ENCODE measurements around the gene BMPR1B. TPM values are rescaled to one million over a fixed set of nuclear protein-coding genes. Genes with fewer than 3 reads are reported as not detected.

BMPR1B gene
- total RNA-seq, 1 donor from 2014 or later = 1.4 TPM

DNA sequence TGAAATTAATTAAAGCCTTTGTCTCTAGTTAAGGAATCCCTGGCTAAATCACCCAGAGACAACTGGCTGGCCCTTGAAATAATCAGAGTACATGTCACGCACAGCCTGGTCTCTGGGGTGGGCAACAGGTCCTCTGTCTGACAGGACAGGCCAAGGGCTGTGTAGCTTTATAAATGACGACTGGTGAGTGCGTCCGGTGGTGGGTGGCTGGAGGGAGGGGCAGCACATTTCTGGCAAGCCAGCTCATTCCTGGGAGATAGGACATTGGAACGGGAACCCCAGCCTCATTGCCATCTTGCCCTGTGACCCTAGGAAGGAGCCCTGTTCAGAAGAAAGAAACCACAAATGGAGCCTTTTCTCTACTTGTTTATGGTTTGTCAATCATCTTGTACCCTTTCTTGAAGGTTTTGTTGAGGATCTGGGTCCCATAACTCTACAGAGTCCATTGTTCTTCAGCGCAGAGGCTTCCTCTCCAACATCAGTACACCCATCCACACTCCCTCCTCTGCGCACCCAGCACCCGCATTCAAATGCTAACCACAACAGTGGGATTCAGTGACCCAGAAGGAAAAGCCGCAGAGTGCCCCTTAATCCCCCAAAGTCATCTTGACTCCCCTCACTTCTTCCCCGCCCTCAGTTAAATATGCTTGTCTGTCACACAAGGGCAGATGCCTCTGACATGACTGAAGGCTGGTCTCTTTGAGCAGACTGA, 422.9 kb downstream of the BMPR1B start:
- ATAC-seq = no peak
- intact Hi-C loops (cut with DNase I) = no loop called here
- no peak for DNase-seq (ENCODE audit: missing footprints)

DNA sequence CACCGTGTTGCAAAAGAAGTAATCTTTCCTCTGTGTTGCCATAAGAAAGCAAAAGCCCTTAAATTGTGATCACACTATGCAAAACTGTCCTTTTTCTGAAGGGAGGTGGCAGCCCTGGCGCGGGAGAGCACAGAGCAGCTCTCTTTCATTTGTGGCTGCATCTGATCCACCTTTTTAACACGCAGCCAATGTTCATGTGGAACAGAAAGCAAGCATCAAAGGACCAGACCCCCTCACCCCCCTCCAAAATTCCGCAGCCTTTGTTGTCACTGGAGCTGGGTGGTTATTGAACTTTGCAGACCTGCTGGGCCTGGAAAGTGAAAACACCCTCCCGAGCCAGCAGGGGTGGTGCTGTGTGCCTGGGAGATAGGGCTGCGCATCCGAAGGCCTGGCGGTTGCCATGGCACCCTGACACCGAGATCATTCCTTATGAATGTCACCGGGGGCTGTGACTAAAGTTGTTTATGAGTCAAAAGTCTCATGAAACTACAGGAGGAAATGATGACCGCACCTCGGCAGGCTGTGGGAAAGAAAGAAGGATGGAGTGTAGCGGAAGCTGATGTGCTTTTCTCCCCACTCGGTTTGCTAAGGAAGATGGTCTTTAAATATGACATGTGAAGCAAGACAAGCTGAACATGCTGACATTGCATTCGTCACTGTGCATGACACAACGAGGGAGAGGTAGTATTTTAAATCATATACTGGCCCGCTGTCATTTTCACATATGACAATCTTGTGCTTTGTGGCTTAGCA, 423.7 kb downstream of the BMPR1B start:
- intact Hi-C loops (cut with DNase I) = no loop called here
- ATAC-seq (no peak), DNase-seq (ENCODE audit: missing footprints) (no peak)

DNA sequence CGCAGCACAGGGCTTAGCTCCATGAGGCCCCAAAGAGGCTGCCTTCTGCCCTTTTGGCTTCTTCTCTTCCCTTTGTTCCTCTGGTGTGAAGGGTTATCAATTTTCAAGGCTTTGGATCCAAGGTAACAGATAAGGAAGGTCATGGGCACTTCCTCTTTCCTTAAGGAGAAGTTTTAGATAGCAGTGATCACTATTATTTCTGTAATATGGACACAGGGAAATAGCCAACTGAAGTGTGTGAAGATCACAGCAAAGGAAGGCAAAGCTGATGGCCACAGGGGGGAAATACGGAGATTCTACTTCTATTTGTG, 424.2 kb downstream of the BMPR1B start:
- intact Hi-C loops (cut with DNase I) = no loop called here
- no peak for ATAC-seq
- DNase-seq (ENCODE audit: missing footprints) = no peak

DNA sequence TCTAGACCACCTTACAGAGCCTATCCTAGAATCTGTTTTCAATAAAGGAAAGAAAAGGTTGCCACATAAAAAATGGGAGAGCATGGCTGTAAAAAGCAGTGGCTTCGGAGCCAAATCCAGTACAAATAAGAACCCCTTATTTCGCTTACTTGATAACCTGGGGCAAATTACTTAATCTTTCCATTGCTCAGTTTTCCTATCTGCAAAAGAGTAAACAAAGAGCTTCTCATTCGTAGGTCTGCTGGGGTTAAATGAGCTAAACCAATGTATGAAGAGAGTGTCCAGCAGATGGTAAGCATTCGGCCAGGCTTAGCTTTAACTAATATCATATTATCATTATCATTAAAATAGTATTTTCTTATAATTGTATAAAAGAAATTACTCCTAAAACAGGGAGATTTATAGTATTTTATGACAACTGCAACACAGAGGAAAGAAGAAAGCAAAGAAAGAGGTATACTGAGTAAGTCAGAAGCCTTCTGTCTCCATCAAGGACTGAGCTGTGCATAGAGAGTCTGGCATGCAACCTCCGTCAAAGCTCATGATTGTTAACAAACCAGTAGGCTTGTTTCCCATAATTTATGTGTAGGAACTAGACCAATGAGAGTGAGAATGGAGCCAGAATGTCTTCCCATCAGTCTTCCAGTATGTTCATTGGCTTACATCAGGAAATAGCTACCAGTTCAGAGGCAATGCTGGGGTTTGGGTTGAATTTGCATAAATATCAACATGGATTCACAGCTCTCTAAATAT, 426.1 kb downstream of the BMPR1B start:
- intact Hi-C loops (cut with DNase I) = no loop called here

DNA sequence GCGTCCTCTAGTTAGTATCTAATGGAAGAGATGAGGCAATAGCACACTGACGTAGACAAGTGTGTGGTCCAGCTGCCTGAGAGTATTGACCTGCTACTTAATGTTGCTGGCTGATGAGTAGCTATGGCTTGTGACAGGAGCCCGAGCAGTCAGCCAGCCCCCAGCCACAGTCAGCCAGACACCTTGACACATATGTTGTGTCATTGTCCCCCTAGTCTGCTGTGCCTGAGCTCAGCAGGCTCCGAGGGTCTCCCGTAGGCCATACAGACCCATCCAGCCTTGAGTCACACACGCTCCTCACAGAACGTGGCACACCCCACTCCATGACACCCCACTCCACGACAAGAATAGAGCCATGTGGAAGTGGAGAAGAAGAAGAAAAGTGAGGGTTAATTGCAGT, 428.9 kb downstream of the BMPR1B start:
- no peak for ATAC-seq
- DNase-seq (ENCODE audit: missing footprints) = no peak
- intact Hi-C loops (cut with DNase I) = no loop called here

More for the DNA sequence above, 426.1 kb downstream of the BMPR1B start:
- DNase-seq (ENCODE audit: missing footprints) = no peak
- no peak for ATAC-seq

DNA sequence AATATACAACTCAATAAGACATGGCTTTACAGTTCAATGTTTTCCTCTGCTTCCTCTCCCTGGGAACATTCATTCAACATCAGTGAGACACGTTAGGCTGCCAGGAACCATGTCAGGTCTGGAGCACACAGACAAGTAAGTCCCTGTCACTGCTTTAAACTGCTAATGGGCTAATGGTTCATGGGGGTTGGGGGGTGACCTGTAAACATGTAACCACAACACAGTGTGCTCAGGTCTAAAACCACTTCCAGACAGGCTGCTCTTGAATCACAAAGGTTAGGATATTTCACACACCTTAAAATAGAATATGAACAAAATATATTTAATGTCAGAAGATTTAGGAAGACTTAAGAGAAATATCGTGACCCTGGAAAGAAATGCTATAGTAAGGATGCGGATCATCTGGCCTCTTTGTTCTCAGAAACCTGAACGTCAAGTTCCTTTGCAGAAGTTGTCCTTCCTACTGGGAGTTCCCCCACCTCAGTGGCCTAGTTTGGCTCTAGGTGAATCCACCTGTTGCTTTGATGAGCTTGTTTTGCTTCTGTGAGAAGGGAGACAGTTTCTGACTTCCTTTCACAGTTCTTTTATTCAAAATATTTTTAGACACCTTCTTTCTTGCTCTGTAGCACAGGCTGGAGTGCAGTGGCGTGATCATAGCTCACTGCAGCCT, 431.1 kb downstream of the BMPR1B start:
- DNase-seq (ENCODE audit: missing footprints) = no peak
- ATAC-seq = no peak
- intact Hi-C loops (cut with DNase I) = no loop called here

DNA sequence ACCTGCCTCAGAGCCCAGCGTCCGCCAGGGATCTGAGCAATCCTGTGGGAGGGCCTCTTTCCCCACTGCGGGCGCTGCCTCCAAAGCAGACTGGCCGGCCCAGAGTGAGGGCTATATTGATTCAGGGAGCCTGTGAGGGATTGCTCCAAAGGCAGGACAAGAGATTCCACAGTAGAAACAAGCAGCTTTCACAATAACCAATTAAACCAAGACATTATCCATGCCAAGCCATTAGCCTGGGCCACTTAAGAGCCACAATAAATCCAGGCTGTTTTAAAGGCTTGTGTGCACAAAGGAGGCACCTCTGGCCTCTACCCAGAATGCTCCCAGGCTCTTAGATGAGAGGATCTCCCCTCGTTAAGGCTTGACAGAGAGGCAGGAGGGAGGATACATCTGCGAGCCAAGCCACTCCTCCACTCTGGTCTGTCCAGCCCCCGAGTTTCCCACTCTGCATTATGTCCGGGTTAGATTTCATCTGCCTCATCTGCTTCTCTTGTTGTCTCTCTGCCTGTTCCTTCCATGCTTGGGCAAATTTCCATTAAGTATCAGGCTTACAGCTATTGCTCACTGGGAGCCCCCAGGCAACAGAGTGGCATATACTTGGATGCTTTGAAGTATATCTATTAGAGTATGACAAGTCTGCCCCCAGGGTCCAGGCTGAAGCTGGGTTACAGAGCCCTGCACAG, 433.1 kb downstream of the BMPR1B start:
- DNase-seq (ENCODE audit: missing footprints) (no peak), ATAC-seq (no peak)
- intact Hi-C loops (cut with DNase I) = no loop called here

DNA sequence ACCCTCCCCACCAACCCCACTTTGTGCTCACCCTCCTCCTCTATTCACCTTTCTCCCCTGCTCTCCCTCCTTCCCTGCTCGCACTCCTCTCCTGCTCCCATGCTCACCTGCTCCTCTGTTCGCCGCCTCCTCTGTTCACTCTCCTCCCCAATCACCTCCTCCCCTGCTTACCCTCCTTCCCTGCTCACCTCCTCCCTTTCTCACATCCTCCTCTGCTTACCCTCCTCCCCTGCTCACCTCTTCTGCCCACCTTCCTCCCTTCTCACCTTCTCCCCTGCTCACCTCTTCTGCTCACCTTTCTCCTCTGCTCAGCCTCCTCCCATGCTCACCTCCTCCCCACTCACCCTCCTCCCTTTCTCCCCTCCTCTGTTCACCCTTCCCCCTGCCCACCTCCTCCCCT, 433.8 kb downstream of the BMPR1B start:
- DNase-seq (ENCODE audit: missing footprints) (no peak), ATAC-seq (no peak)
- intact Hi-C loops (cut with DNase I) = no loop called here

DNA sequence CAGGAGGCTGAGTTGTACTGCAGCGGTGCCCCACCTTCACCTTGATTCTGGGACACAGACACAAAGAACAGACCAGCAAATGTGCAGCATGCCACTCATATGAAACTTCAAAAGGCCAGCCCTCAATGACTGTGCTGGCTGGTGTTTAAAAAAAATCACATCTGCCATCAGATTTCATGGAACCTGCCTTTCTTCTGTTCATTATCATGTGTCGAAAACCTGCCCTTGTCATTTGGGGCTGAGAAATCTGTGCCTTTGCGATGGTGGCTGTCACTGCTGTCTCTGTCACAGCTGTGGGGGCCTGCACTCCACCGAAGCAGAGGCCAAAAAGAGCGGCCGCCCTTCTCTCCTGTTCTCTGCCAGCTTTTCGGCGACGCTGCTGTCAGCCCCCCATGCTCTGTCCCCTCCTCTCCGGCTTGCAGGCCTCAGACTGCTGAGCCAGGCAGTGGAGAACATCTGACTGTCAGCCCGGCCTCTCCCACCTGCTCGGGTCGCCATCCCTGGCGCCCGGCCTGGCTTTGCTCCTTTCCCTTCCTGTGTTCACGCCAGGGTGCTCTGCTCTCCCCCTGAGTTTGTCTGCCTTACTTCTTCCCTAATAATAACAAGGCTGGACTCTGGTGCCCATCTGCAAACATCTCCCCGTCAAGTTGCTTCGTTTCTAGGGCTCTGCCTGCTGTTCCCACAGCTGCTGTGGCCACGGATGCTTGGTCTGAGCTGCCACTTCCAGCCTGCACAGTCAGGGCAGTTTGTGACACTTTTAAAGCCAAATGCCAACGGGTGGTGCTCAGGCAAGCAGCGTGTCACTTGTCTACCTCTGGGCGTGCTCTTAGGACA, 435.9 kb downstream of the BMPR1B start:
- ATAC-seq = peak; percentile 48
- intact Hi-C loops (cut with DNase I) = no loop called here

DNA sequence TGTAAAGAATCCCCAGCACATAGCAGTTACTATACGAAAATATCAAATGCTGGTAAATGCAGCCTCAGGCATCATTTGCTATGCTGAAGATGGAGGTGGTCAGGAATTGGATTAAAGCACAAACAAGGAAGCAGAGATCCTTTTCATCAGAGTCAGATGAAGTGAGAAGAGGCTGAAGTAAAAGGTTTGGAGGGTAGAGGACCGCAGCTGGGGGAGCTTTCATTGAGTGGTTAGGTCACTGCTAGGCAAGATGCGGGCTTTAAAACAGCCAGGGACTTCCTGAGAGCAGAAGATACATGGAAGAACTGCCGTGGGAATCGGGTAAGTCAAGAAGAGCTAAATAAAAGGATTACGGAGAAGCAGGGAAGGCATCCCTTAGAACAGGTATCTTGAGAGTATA, 439.6 kb downstream of the BMPR1B start:
- ATAC-seq (no peak), DNase-seq (ENCODE audit: missing footprints) (no peak)
- intact Hi-C loops (cut with DNase I) = no loop called here

More for the DNA sequence above, 435.9 kb downstream of the BMPR1B start:
- no peak for DNase-seq (ENCODE audit: missing footprints)

DNA sequence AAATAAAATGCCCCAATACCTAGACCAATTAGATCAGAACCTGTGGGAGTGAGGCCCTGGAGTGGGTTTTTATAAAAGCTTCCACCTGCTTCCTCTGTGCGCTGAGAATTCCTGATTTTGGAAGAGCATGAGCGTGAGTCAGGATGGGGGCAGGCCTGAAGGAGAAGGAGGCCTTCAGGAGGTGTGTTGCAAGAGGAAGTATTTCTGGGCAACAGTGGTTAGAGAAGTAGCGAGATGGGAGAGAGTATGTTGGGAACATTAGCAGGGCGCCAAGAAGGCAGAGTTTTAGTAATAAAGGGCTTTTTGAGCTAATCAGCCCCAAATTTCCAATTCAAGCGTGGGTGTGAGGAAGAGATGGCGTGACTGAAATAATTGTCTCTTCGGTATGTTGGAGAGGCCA, 441.2 kb downstream of the BMPR1B start:
- ATAC-seq (no peak), DNase-seq (ENCODE audit: missing footprints) (no peak)
- intact Hi-C loops (cut with DNase I) = no loop called here

DNA sequence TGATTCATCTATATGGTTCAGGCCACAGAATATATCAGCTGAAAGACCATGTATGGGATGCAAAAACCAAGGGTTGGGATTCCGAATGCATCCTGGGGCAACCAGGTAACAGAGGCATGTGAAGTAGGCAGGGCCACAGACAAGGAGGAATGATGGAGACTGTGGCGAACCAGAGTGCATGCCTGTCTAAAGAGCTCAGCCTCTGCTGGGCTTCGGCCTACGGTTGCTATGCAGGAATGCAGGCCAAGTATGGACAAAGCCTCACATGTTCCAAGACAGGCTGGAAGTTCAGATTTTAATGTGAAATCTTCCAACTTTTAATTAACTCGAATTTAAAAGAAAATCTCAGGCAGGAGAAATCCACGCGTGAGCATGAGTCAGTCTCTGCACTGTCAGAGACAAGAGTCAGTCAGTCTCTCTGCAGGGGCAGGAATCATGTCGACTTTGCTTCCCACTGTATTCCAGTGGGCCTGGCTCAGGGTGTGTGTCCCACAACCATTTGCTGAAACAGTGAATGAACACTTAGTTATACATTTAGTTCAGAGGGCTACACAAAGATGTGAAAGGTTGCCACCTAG, 446.6 kb downstream of the BMPR1B start:
- no peak for DNase-seq (ENCODE audit: missing footprints)
- intact Hi-C loops (cut with DNase I) = no loop called here
- no peak for ATAC-seq

DNA sequence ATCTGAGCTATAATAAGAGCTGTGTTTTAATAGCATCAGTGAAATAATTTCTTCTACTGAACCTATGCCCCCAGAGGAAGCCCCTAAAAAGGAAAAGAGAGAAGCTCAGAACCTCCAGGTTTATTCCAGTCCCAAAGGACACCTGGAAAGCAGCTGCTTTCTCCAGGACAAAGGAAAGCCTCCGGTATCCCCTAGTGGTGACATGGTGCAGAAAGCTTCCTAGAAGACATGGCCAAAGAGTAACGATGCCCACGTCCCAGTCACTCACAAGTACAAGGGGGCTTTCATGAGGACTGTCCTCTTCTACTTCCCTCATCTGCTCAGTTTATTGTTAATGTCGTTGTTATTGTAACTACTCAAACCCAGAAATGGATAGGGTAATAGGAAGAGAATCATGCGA, 447.1 kb downstream of the BMPR1B start:
- intact Hi-C loops (cut with DNase I) = no loop called here
- ATAC-seq (no peak), DNase-seq (ENCODE audit: missing footprints) (no peak)

All from Right ventricle myocardium inferior (tissue), 1 donor.